GM18499 (cell line): Measurements from ENCODE around the gene KLC1.
A peak's percentile ranks its signal among the peaks of the same experiment; 100 is the strongest.
"Not testable (repeated sequence)": the region's sequence is repeated elsewhere in the genome, so short reads cannot be mapped to it uniquely, and the experiment has no call there.

Source experiments
- ATAC-seq: cut with Tn5 transposase; IDR thresholded peaks from one replicate; pipeline ENCODE4 v1.9.1; 2021; ENCODE audit warnings: moderate number of reproducible peaks; ENCODE audit not compliant: insufficient read depth, unreplicated experiment

Gene KLC1

GRCh38 chr14:103628684-103629502, at the start of gene KLC1:
KLC1 (plus strand) TSS chr14:103629211; CDS start chr14:103654565, 25,354 bp downstream.
- no peak for ATAC-seq

- ATAC-seq: no peak
These were observed 47.8 kb upstream of the KLC1 start for GRCh38 chr14:103581206-103581605.

DNA sequence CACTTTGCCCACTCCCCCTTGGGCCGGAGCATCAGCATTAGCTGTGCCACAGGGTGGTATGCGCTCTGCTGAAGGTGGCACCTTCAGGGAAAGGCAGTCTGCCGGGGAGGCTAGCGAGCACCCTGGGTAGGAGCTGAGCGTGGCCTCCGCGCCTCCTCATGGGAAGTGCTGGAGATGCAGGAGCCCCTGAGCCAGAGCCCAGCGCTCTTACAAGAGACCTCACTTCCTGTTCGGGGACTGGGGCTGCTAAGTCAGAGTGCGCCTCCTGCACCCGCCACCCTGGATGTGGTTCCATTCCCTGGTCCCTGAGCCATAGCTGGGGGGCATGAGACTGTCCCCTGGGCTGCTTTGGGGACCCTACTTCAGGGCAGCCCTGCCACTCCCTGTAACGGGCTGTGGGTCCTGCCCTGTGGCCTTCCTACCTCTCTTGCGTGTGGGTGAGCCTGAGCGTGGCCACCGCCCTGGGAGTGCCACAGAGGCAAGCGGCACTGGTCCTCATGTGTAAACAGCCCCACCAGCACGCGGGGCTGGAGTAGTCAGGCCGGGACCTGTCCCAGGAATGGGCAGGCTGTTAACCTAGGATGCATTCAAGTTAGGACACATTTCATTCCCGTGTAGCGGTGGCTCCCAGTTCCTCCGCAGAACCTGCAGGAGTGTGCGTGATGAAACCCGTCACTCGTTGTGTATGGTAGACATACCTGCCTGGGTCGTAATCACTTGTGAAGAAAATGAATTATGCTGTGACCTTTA, 46.9 kb upstream of the KLC1 start:
- ATAC-seq: no peak

DNA sequence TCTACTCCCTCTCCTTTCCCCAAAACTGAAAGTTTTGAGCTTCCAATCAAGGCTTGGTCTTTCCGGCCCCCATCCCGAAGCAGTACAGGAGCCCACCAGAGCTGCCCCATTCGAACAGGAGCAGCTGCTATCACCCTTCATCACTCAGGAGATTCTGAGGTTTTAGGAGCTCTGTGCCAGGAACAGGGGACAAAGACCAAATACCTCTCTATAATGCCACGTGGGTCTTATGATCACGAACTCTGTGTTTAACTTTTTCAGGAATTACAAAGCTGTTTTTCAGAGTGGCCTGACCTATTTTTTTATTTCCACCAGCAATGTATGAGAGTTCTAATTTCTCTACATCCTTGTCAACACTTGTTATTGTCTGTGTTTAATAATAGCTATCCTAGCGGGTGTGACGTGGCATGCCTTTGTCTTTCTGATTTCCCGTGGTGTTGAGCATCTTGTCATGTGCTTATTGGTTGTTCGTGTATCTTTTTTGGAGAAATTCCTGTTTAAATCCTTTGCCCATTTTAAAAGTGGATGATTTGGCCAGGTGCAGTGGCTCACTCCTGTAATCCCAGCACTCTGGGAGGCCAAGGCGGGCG, 44.6 kb upstream of the KLC1 start:
- ATAC-seq: no peak

DNA sequence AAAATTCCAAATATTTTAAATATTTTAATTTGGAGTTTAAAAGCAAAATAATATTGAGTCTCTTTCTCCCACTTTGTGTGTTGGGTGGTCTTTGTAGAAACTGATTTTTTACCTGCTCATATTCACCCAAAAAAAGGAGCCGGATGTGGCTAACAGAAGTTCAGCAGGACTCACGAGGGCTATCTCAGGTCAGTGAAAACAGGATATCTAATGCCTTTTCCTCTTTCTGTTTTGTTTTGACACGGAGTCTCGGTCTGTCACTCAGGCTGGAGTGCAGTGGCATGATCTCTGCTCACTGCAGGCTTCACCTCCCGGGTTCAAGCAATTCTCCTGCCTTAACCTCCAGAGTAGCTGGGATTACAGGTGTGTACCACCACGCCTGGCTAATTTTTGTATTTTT, 35.4 kb upstream of the KLC1 start:
- peak; percentile 82 for ATAC-seq

DNA sequence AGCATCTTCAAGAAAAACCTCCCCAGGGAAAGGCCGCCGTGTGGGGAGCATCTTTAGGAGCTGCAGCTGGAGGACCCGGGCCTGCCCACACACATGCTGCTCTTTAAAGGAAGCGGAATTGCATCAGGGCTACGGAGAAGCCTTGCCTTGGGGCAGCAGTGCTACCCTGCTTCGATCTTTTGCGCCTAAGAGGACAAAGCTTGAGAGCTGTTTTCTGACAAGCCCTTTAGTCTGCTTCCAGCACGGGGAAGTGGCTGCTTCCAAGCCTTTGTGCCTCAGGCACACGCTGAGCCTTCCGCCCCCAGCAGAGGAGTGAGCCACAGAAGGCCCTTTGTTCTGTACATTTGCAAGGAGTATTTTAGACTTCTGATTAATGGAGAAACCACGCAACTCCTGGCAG, 34.7 kb upstream of the KLC1 start:
- no peak for ATAC-seq

DNA sequence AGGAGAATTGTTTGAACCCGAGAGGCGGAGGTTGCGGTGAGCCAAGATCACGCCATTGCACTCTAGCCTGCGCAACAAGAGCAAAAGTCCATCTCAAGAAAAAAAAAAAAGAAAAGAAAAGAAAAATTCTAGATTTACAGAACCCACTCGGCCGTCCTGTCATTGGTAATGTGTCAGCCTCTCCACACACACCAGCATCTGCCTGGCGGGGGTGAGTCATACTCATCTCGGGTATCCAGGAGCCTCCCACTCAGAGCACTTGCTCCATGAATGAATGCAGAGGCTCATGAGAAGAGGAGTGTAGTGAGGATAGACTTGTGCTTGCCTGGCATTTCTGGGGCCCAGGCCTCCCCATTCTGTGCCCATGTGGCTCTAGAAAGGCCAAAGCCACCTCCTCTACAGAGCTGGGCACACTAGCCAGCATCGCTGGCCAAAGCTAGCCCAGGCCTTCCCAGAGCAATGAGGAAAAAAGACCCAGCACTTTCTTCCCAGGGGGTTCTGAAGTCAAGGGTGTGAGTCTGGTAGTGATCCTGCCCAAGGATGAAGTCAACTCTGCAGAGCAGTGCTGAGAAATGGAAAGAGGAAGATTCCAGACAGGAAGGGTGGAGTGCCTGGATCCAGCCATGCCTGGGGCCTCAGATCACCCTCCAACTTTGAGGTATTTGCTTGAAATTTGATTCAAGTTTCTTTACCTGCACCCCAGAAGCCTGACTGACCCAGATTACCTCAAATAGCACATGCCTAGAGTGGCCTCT, 31.2 kb upstream of the KLC1 start:
- no peak for ATAC-seq

GRCh38 chr14:103600503-103600902, 28.5 kb upstream of the KLC1 start:
- no peak for ATAC-seq

DNA sequence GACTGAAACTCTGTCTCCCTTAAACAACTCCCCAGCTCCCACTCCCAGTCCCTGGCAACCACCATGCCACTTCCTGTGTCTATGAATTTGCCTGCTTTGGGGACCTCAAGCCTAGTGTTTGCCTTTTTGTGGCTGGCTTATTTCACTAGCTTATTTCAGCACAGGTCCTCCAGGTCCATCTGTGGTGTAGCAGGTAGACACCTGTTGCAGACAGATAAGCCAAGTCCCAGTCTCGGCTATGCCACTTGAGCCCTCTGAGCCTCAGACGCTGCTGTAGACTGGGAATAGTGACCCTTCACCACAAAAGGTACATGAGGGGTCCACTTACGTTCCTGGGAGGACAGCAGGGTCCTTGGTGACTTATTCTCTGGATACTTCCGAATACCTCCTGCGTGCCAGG, 24.4 kb upstream of the KLC1 start:
- ATAC-seq: no peak

GRCh38 chr14:103606963-103607668, 21.9 kb upstream of the KLC1 start:
- no peak for ATAC-seq

DNA sequence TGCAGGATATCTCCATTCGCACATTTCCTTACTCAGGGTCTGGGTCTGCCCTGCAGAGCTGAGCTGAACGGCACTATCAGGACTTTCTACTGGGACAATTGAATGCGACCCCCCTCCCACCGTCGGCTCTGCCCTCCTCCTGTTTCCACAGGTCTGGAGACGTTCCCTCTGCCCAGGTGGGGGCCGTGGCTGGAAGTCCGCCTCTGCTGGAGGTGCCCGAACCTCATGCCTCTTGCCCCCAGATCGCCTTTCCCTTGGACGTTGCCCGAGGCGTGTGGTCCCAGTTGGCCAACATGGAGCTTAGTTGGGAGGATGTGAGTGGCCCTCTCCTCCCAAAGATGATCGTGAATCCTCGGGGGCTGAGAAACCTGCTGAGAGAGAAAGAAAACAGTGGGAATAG, 21.2 kb upstream of the KLC1 start:
- no peak for ATAC-seq

- ATAC-seq: not testable (repeated sequence)
These were observed 19.9 kb upstream of the KLC1 start for GRCh38 chr14:103609081-103609480.

GRCh38 chr14:103611215-103611614, 17.8 kb upstream of the KLC1 start:
- ATAC-seq: no peak

DNA sequence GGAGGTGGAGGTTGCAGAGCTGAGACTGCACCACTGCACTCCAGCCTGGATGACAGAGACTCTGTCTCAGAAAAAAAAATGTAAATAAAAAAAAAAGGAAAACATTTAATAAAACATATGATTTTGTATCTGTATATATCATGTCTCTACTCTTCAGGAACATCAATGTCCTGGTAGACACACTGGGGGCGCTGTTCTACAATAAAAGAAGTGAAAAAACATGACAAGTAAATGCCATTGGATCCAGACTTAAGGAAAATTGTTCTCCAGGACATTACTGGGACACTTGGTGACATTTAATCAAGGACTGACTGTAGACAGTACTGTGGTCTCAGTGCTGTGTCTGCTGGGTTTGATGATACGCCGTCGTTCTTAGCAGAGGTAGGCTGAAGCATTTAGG, 15.5 kb upstream of the KLC1 start:
- no peak for ATAC-seq

DNA sequence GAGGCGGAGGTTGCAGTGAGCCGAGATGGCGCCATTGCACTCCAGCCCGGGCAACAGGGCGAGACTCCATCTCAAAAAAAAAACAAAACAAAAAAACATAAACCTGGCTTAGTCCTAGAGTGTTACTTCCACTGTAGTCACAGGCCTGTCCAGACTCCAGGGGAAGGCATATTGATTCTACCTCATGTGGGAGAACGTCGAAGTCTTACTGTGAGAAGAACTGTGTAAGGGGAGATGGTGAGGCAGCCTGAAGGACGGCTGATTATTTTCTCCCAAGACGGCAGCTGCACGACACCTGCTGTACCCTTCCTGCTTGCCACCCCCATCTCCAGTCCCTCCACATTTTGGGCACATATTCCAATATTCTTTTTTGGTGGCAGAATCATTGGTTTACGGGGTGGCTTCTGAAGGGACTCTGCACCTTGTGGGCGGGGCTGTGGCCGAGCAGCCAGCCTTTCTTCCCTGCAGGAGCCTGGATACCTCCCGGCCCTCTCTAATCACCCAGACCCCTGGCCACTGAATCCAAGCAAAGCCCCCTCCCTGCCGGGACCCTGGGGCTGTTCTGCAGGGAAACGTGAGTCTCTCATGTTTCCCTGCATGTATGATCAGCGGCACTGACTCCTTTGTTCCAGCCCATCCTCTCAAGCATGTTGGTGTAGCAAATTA, 12.2 kb upstream of the KLC1 start:
- no peak for ATAC-seq

GRCh38 chr14:103619057-103619456, 10.0 kb upstream of the KLC1 start:
- ATAC-seq: no peak

- no peak for ATAC-seq
These were observed 7.2 kb upstream of the KLC1 start for GRCh38 chr14:103621860-103622259.

DNA sequence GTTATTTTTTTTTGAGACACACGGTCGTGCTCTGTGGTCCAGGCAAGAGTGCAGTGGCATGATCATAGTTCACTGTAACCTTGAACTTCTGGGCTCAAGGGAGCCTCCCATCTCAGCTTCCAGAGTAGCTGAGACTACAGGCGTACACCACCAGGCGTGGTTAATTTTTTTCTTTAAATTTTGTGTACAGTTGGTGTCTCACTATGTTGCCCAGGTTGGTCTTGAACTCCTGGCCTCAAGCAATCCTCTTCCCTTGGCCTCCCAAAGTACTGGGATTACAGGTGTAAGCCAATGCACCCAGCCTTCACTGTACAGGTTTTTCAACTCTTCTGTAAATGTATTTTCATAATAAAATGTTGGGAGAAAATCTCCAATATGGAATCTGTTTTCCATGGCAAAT, 5.7 kb upstream of the KLC1 start:
- no peak for ATAC-seq

- ATAC-seq: no peak
These were observed 5.0 kb upstream of the KLC1 start for GRCh38 chr14:103623883-103624482.
